ENCODE data around the gene CARM1. TPM values are rescaled to one million over a fixed set of nuclear protein-coding genes. Genes with fewer than 3 reads are reported as not detected.

The CARM1 gene
- total and polyA plus RNA-seq, 8 donors, result 13.0 to 24.7 (median 16.6) TPM

GRCh38 chr19:10831987-10832938 lies 39.1 kb upstream of the CARM1 start:
- no peaks in the 10 kb centered on the region for H3K4me1 ChIP-seq
- no peak overlapping the region for H3K4me3 ChIP-seq
- H3K9me3 ChIP-seq, result no peaks in the 10 kb centered on the region
- TF ChIP-seq CTCF (IDR thresholded peaks at IDR 0.05), result no peak
- WGBS, 2 donors, result 81 to 83% methylated on average over 28 of the region's 28 CpGs
- peaks cover 0 to 30% (median 2%) of the 10 kb centered on the region in 3 donors for H3K36me3 ChIP-seq
- DNase-seq (peak in 1 of 6 donors; percentile 59), ATAC-seq (no peak), FAIRE-seq (no peak)
- intact Hi-C loops (cut with DNase I), result loop anchor here in 1 of 3 donors (10.0 kb wide), 1 partner anchor 117 kb away; the partner anchor contains the start of gene DNM2
- H3K27me3 ChIP-seq, result no peaks in the 10 kb centered on the region
- no peak overlapping the region for H3K27ac ChIP-seq

GRCh38 chr19:10832939-10833296 lies 38.4 kb upstream of the CARM1 start:
- ATAC-seq, result no peak
- Histone ChIP-seq H3K27me3 (no peaks in the 10 kb centered on the region), H3K9me3 (no peaks in the 10 kb centered on the region), H3K4me1 (no peaks in the 10 kb centered on the region), H3K27ac (no peak overlapping the region), H3K4me3 (no peak overlapping the region), H3K36me3 (peaks cover 0 to 30% (median 2%) of the 10 kb centered on the region in 3 donors)
- DNase-seq, result peak in 1 of 6 donors; percentile 73
- 87% methylated on average over 20 of the region's 20 CpGs for WGBS, 2 donors
- no peak for FAIRE-seq
- intact Hi-C loops (cut with DNase I), result loop anchor here in 1 of 3 donors (10.0 kb wide), 1 partner anchor 118 kb away; the partner anchor contains the start of gene DNM2
- no peak for TF ChIP-seq CTCF (IDR thresholded peaks at IDR 0.05)

GRCh38 chr19:10835089-10835753 lies 36.1 kb upstream of the CARM1 start:
- WGBS, 2 donors, result 15 to 18% methylated on average over 32 of the region's 32 CpGs

More at GRCh38 chr19:10835089-10835753, 36.1 kb upstream of the CARM1 start:
- ATAC-seq (peak in 3 of 4 donors; percentile 0 to 4 (median 0)), FAIRE-seq (no peak), DNase-seq (peak in 4 of 6 donors; percentile 69 to 100 (median 80))
- intact Hi-C loops (cut with DNase I), result loop anchor here in 1 of 3 donors (10.0 kb wide), 1 partner anchor 120 kb away; the partner anchor contains the start of gene DNM2
- peaks cover 0 to 6% (median 3%) of the 10 kb centered on the region in 3 donors for H3K4me1 ChIP-seq
- H3K9me3 ChIP-seq, result no peaks in the 10 kb centered on the region
- H3K27me3 ChIP-seq, result no peaks in the 10 kb centered on the region
- TF ChIP-seq CTCF (IDR thresholded peaks at IDR 0.05), result no peak
- H3K27ac ChIP-seq, result peak overlapping the region; percentile 52 to 99 (median 97)
- H3K36me3 ChIP-seq, result peaks cover 0 to 19% (median 2%) of the 10 kb centered on the region in 3 donors
- H3K4me3 ChIP-seq, result peak overlapping the region; percentile 33 to 72 (median 61)
